Panc1 (cell line): Measurements from ENCODE around the gene RPS6KA3. TPM values are rescaled to one million over a fixed set of nuclear protein-coding genes. Genes with fewer than 3 reads are reported as not detected.

Source experiments
- ATAC-seq: fragments of 200-7000 bp; cut with Tn5 transposase; 2 replicates; pipeline ENCODE4 v1.9.1; 2020; ENCODE audit warnings: mild to moderate bottlenecking, moderate library complexity
- BruUV-seq: library from RNA; stranded (reverse); fragments of 400-500 nt; replicated peaks from 2 replicates; lab custom pipeline; 2021; lab: Mats Ljungman, UMichigan
- CTCF ChIA-PET: fragments of 300-600 bp; sonication (Branson Sonifier 250); formaldehyde crosslinking; loops from one replicate; lab custom pipeline; 2022; ENCODE audit warnings: antibody characterized with exemption; lab: Charles Lee
- POLR2A ChIA-PET: fragments of 300-600 bp; sonication (Branson Sonifier 250); formaldehyde crosslinking; loops from one replicate; lab custom pipeline; 2022; ENCODE audit warnings: antibody characterized with exemption; lab: Charles Lee
- DNase-seq: peaks from one replicate; pipeline ENCODE4 v3.0.0-alpha.2; 2010; ENCODE audit warnings: low read depth, low spot score
- H3K27ac ChIP-seq: 2 replicates; pipeline ENCODE4 v1.5.1; 2011; ENCODE audit warnings: mild to moderate bottlenecking, low read length, inconsistent platforms
- H3K27me3 ChIP-seq: fragments of 200-500 bp; sonication (Bioruptor generic); 2 replicates; pipeline ENCODE4 v1.6.0; 2014; ENCODE audit warnings: low read length, inconsistent platforms; ENCODE audit not compliant: control insufficient read depth, insufficient read depth
- H3K36me3 ChIP-seq: fragments of 200-500 bp; sonication (Bioruptor generic); 2 replicates; pipeline ENCODE4 v1.5.1; 2014; ENCODE audit warnings: inconsistent platforms, mild to moderate bottlenecking, low read length, moderate library complexity; ENCODE audit not compliant: control insufficient read depth, insufficient read depth
- H3K4me1 ChIP-seq: 2 replicates; pipeline ENCODE4 v1.5.1; 2011; ENCODE audit warnings: inconsistent platforms, mild to moderate bottlenecking, low read length, moderate library complexity; ENCODE audit not compliant: control insufficient read depth, insufficient read depth
- H3K4me3 ChIP-seq, 2 experiments: 2 replicates each; pipeline ENCODE4 v1.5.1; 2011 to 2012; ENCODE audit warnings: low read depth in 2 of 2, low read length in 2 of 2, mild to moderate bottlenecking in 2 of 2, inconsistent platforms in 1 of 2, moderate library complexity in 1 of 2
- H3K9me3 ChIP-seq: fragments of 200-500 bp; sonication (Bioruptor generic); 2 replicates; pipeline ENCODE4 v1.5.1; 2014; ENCODE audit warnings: low read depth, mild to moderate bottlenecking, inconsistent platforms, low read length, moderate library complexity; ENCODE audit not compliant: control insufficient read depth, insufficient read depth
- POLR2AphosphoS5 ChIP-seq: IDR thresholded peaks from 2 replicates; pipeline ENCODE4 v1.6.1; 2012; ENCODE audit warnings: mild to moderate bottlenecking, low read depth, low read length, moderate library complexity
- SIN3A ChIP-seq: IDR thresholded peaks from 2 replicates; pipeline ENCODE4 v1.6.1; 2012; ENCODE audit warnings: low read depth, mild to moderate bottlenecking, low read length, moderate library complexity, borderline replicate concordance; ENCODE audit not compliant: insufficient read depth
- TCF7L2 ChIP-seq: IDR thresholded peaks from 2 replicates; pipeline ENCODE4 v1.6.1; 2011; ENCODE audit warnings: mild to moderate bottlenecking, low read depth, low read length, inconsistent platforms
- in situ Hi-C: cut with HindIII; loops from 2 replicates; pipeline ENCODE4 v1.10.0; 2016; ENCODE audit warnings: low sequenced_read_pairs, low pct_unique_long_range_greater_than_20kb
- intact Hi-C: fragments of 100-400 bp; cut with micrococcal nuclease; formaldehyde crosslinking; loops from one replicate; pipeline ENCODE4 v1.10.0; 2022; ENCODE audit not compliant: unreplicated experiment
- total RNA-seq: library from RNA; stranded (reverse); gene quantifications from one replicate; pipeline ENCODE4 v1.2.1, GENCODE V29; 2021; ENCODE audit not compliant: unreplicated experiment
- TF ChIP-seq, protein P1 (sequence below): fragments of 450-650 bp; IDR thresholded peaks from 2 replicates; pipeline ENCODE4 v1.5.1; 2017; ENCODE audit warnings: mild to moderate bottlenecking
- TF ChIP-seq, protein P2 (sequence below), 2 experiments: IDR thresholded peaks; 2 replicates each; pipeline ENCODE4 v1.6.1; 2011 to 2012; ENCODE audit warnings: low read depth in 2 of 2, control low read depth in 1 of 2, low read length in 1 of 2, mild to moderate bottlenecking in 1 of 2, moderate library complexity in 1 of 2; ENCODE audit not compliant: insufficient read depth in 1 of 2

Gene RPS6KA3
- total RNA-seq, 1 experiment from 2014 or later: 40.5 TPM

DNA sequence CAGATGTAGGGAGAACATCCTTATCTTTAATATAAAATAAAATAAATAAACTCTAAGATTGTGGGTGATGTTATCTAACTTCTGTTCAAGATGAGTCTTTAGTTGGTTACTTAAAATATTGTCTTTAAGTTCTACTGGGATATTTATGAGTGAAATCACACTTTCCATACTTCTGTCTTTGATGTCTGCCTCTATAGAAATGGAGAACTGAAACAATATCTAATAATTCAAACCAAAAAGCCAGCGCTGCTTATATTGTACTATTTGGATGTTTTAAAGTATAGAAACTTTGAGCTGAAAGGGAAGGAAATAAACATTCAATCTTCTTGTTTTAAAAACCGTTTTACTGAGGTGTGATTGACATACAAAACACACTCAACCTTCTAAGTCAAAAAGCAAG lies 44.8 kb upstream of the RPS6KA3 start:
- DNase-seq: no peak
- in situ Hi-C loops (no loop called here), intact Hi-C loops (no loop called here)
- no peak for ATAC-seq
- Histone ChIP-seq H3K4me1 (no peaks in the 10 kb centered on the region), H3K36me3 (no peaks in the 10 kb centered on the region), H3K9me3 (no peaks in the 10 kb centered on the region), H3K4me3 (no peak overlapping the region), H3K27me3 (no peaks in the 10 kb centered on the region), H3K27ac (no peak overlapping the region)
- TF ChIP-seq, protein P1, sequence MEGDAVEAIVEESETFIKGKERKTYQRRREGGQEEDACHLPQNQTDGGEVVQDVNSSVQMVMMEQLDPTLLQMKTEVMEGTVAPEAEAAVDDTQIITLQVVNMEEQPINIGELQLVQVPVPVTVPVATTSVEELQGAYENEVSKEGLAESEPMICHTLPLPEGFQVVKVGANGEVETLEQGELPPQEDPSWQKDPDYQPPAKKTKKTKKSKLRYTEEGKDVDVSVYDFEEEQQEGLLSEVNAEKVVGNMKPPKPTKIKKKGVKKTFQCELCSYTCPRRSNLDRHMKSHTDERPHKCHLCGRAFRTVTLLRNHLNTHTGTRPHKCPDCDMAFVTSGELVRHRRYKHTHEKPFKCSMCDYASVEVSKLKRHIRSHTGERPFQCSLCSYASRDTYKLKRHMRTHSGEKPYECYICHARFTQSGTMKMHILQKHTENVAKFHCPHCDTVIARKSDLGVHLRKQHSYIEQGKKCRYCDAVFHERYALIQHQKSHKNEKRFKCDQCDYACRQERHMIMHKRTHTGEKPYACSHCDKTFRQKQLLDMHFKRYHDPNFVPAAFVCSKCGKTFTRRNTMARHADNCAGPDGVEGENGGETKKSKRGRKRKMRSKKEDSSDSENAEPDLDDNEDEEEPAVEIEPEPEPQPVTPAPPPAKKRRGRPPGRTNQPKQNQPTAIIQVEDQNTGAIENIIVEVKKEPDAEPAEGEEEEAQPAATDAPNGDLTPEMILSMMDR: no peak
- TF ChIP-seq POLR2AphosphoS5 (no peak), SIN3A (no peak), TCF7L2 (no peak)
- TF ChIP-seq, protein P2, sequence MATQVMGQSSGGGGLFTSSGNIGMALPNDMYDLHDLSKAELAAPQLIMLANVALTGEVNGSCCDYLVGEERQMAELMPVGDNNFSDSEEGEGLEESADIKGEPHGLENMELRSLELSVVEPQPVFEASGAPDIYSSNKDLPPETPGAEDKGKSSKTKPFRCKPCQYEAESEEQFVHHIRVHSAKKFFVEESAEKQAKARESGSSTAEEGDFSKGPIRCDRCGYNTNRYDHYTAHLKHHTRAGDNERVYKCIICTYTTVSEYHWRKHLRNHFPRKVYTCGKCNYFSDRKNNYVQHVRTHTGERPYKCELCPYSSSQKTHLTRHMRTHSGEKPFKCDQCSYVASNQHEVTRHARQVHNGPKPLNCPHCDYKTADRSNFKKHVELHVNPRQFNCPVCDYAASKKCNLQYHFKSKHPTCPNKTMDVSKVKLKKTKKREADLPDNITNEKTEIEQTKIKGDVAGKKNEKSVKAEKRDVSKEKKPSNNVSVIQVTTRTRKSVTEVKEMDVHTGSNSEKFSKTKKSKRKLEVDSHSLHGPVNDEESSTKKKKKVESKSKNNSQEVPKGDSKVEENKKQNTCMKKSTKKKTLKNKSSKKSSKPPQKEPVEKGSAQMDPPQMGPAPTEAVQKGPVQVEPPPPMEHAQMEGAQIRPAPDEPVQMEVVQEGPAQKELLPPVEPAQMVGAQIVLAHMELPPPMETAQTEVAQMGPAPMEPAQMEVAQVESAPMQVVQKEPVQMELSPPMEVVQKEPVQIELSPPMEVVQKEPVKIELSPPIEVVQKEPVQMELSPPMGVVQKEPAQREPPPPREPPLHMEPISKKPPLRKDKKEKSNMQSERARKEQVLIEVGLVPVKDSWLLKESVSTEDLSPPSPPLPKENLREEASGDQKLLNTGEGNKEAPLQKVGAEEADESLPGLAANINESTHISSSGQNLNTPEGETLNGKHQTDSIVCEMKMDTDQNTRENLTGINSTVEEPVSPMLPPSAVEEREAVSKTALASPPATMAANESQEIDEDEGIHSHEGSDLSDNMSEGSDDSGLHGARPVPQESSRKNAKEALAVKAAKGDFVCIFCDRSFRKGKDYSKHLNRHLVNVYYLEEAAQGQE (IDR thresholded peaks at IDR 0.05; ENCODE audit: insufficient read depth in 1 of 2, low read depth in 2 of 2, low read length in 1 of 2): no peak
- BruUV-seq: no TSS peak
- CTCF ChIA-PET: no interaction called here
- POLR2A ChIA-PET: no interaction called here

- no peak overlapping the region for H3K4me3 ChIP-seq
- H3K27me3 ChIP-seq: no peaks in the 10 kb centered on the region
- no peaks in the 10 kb centered on the region for H3K9me3 ChIP-seq
- TF ChIP-seq SIN3A (no peak), POLR2AphosphoS5 (no peak), TCF7L2 (no peak)
- TF ChIP-seq, protein P1: no peak
- TF ChIP-seq, protein P2 (IDR thresholded peaks at IDR 0.05; ENCODE audit: insufficient read depth in 1 of 2, low read depth in 2 of 2, low read length in 1 of 2): no peak
- BruUV-seq: no TSS peak
- no peak overlapping the region for H3K27ac ChIP-seq
- ChIA-PET CTCF (no interaction called here), POLR2A (no interaction called here)
- DNase-seq (no peak), ATAC-seq (no peak)
- in situ Hi-C loops: no loop called here
- H3K36me3 ChIP-seq: no peaks in the 10 kb centered on the region
- H3K4me1 ChIP-seq: no peaks in the 10 kb centered on the region
- intact Hi-C loops: no loop called here
Observed at GRCh38 chrX:20309806-20310205, 43.1 kb upstream of the RPS6KA3 start.
